OCI-LY7 (cell line): Measurements from ENCODE around the gene SULT1E1. TPM values are rescaled to one million over a fixed set of nuclear protein-coding genes. Genes with fewer than 3 reads are reported as not detected.

ENCODE experiments used
- BruUV-seq: library from RNA; stranded (reverse); fragments of 400-500 nt; replicated peaks from 2 replicates; lab custom pipeline; 2021; lab: Mats Ljungman, UMichigan
- CTCF ChIA-PET: fragments of 300-600 bp; sonication (Branson Sonifier 250); formaldehyde crosslinking; loops from one replicate; lab custom pipeline; 2022; ENCODE audit warnings: antibody characterized with exemption; ENCODE audit not compliant: unreplicated experiment; lab: Charles Lee
- POLR2A ChIA-PET: fragments of 300-600 bp; sonication (Branson Sonifier 250); formaldehyde crosslinking; loops from one replicate; lab custom pipeline; 2022; ENCODE audit warnings: antibody characterized with exemption; lab: Charles Lee
- DNase-seq: peaks from one replicate; pipeline ENCODE4 v3.0.0-alpha.2; 2015; ENCODE audit warnings: low spot score
- H2AFZ ChIP-seq: fragments of 200-600 bp; sonication (generic), shearing (Covaris generic); 2 replicates; pipeline ENCODE4 v1.6.1; 2014; ENCODE audit warnings: mild to moderate bottlenecking, antibody characterized with exemption, low read length, moderate library complexity
- H3K27ac ChIP-seq: fragments of 200-600 bp; sonication (generic); 2 replicates; pipeline ENCODE4 v1.5.1; 2014; ENCODE audit warnings: mixed run types, low read depth, mild to moderate bottlenecking, moderate library complexity, low read length, inconsistent platforms; ENCODE audit not compliant: poor library complexity, severe bottlenecking
- H3K36me3 ChIP-seq: fragments of 200-600 bp; sonication (generic); 2 replicates; pipeline ENCODE4 v1.6.1; 2014; ENCODE audit warnings: mild to moderate bottlenecking, antibody characterized with exemption, low read length, moderate library complexity, mixed read lengths; ENCODE audit not compliant: insufficient read depth
- H3K4me1 ChIP-seq: fragments of 200-600 bp; sonication (generic); 2 replicates; pipeline ENCODE4 v1.5.1; 2014; ENCODE audit warnings: mild to moderate bottlenecking, low read length; ENCODE audit not compliant: insufficient read depth, poor library complexity, severe bottlenecking
- H3K4me2 ChIP-seq: fragments of 200-600 bp; sonication (generic); 2 replicates; pipeline ENCODE4 v1.6.1; 2014; ENCODE audit warnings: mild to moderate bottlenecking, low read length
- H3K4me3 ChIP-seq: fragments of 200-600 bp; sonication (generic); 2 replicates; pipeline ENCODE4 v1.5.1; 2014; ENCODE audit warnings: mild to moderate bottlenecking, low read depth, low read length; ENCODE audit not compliant: poor library complexity, severe bottlenecking
- H3K79me2 ChIP-seq: fragments of 200-600 bp; sonication (generic); 2 replicates; pipeline ENCODE4 v1.6.1; 2016; ENCODE audit warnings: low read depth, mild to moderate bottlenecking, low read length, moderate library complexity, mixed read lengths; ENCODE audit not compliant: insufficient read depth
- H3K9me2 ChIP-seq: fragments of 200-600 bp; sonication (generic); 2 replicates; pipeline ENCODE4 v1.6.1; 2016; ENCODE audit warnings: mild to moderate bottlenecking, low read length, mixed read lengths; ENCODE audit not compliant: insufficient read depth
- H3K9me3 ChIP-seq: fragments of 200-600 bp; sonication (generic); 2 replicates; pipeline ENCODE4 v1.6.1; 2014; ENCODE audit warnings: mild to moderate bottlenecking, mixed run types, low read length, mixed read lengths
- H4K20me1 ChIP-seq: fragments of 200-600 bp; sonication (generic); 2 replicates; pipeline ENCODE4 v1.6.1; 2014; ENCODE audit warnings: mild to moderate bottlenecking, antibody characterized with exemption, low read length, moderate library complexity, mixed read lengths; ENCODE audit not compliant: insufficient read depth
- EZH2phosphoT487 ChIP-seq: fragments of 200-600 bp; sonication (generic); IDR thresholded peaks from 2 replicates; pipeline ENCODE4 v1.6.1; 2018; ENCODE audit warnings: low read depth, borderline replicate concordance, mild to moderate bottlenecking, mixed run types, antibody characterized with exemption, low read length, moderate library complexity, mixed read lengths
- intact Hi-C: fragments of 100-400 bp; cut with micrococcal nuclease; formaldehyde crosslinking; loops from one replicate; pipeline ENCODE4 v1.10.0; 2022; ENCODE audit not compliant: unreplicated experiment
- total RNA-seq, 2 experiments: library from RNA; depleted of rRNA in 1 of 2; stranded (reverse); fragments of >200 nt in 1 of 2; shearing (Covaris generic) in 1 of 2; gene quantifications; 2 replicates each; pipeline ENCODE4 v1.2.3, GENCODE V29; 2014 to 2022
- TF ChIP-seq, protein P1 (sequence below): fragments of 200-600 bp; sonication (generic); conservative IDR thresholded peaks from 2 replicates; pipeline ENCODE4 v1.5.1; 2014; ENCODE audit warnings: mild to moderate bottlenecking, antibody characterized with exemption, low read length, moderate library complexity, mixed read lengths

Gene SULT1E1
- total RNA-seq, 2 experiments from 2014 or later = not detected

GRCh38 chr4:69875576-69875975 is 15.6 kb upstream of the SULT1E1 start:
- H3K36me3 ChIP-seq = no peaks in the 10 kb centered on the region
- no TSS peak for BruUV-seq
- H3K4me1 ChIP-seq = no peaks in the 10 kb centered on the region
- no peaks in the 10 kb centered on the region for H4K20me1 ChIP-seq
- intact Hi-C loops = no loop called here
- ChIA-PET CTCF (no interaction called here), POLR2A (no interaction called here)
- H3K9me3 ChIP-seq = no peaks in the 10 kb centered on the region
- no peak for DNase-seq
- no peak for TF ChIP-seq EZH2phosphoT487
- TF ChIP-seq, protein P1, sequence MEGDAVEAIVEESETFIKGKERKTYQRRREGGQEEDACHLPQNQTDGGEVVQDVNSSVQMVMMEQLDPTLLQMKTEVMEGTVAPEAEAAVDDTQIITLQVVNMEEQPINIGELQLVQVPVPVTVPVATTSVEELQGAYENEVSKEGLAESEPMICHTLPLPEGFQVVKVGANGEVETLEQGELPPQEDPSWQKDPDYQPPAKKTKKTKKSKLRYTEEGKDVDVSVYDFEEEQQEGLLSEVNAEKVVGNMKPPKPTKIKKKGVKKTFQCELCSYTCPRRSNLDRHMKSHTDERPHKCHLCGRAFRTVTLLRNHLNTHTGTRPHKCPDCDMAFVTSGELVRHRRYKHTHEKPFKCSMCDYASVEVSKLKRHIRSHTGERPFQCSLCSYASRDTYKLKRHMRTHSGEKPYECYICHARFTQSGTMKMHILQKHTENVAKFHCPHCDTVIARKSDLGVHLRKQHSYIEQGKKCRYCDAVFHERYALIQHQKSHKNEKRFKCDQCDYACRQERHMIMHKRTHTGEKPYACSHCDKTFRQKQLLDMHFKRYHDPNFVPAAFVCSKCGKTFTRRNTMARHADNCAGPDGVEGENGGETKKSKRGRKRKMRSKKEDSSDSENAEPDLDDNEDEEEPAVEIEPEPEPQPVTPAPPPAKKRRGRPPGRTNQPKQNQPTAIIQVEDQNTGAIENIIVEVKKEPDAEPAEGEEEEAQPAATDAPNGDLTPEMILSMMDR = no peak
- no peak overlapping the region for H3K4me2 ChIP-seq
- no peak overlapping the region for H3K27ac ChIP-seq
- H2AFZ ChIP-seq = no peak overlapping the region
- H3K79me2 ChIP-seq = no peaks in the 10 kb centered on the region
- H3K4me3 ChIP-seq = no peak overlapping the region
- no peaks in the 10 kb centered on the region for H3K9me2 ChIP-seq

- ChIA-PET CTCF (no interaction called here), POLR2A (no interaction called here)
- H3K4me1 ChIP-seq = no peaks in the 10 kb centered on the region
- intact Hi-C loops = no loop called here
- no peak for DNase-seq
- no peaks in the 10 kb centered on the region for H3K79me2 ChIP-seq
- no peak overlapping the region for H3K4me2 ChIP-seq
- H3K4me3 ChIP-seq = no peak overlapping the region
- H3K9me2 ChIP-seq = no peaks in the 10 kb centered on the region
- H3K36me3 ChIP-seq = no peaks in the 10 kb centered on the region
- H3K27ac ChIP-seq = no peak overlapping the region
- no peak for TF ChIP-seq EZH2phosphoT487
- TF ChIP-seq, protein P1 = no peak
- no peaks in the 10 kb centered on the region for H4K20me1 ChIP-seq
- no peaks in the 10 kb centered on the region for H3K9me3 ChIP-seq
- BruUV-seq = no TSS peak
- H2AFZ ChIP-seq = no peak overlapping the region
Observed at GRCh38 chr4:69874507-69874906, 14.6 kb upstream of the SULT1E1 start.

GRCh38 chr4:69861756-69862155 is 1.8 kb upstream of the SULT1E1 start:
- Histone ChIP-seq H3K9me3 (no peaks in the 10 kb centered on the region), H3K4me1 (no peaks in the 10 kb centered on the region), H3K79me2 (no peaks in the 10 kb centered on the region), H3K4me3 (no peak overlapping the region), H3K36me3 (no peaks in the 10 kb centered on the region), H3K4me2 (no peak overlapping the region), H2AFZ (no peak overlapping the region), H4K20me1 (no peaks in the 10 kb centered on the region), H3K9me2 (no peaks in the 10 kb centered on the region), H3K27ac (no peak overlapping the region)
- no TSS peak for BruUV-seq
- intact Hi-C loops = no loop called here
- no peak for DNase-seq
- TF ChIP-seq, protein P1 = no peak
- no peak for TF ChIP-seq EZH2phosphoT487
- CTCF ChIA-PET = no interaction called here
- POLR2A ChIA-PET = no interaction called here
